GM18505 (cell line): ENCODE data around the gene EZR.
A peak's percentile ranks its signal among the peaks of the same experiment; 100 is the strongest.

Source experiments
- ATAC-seq: cut with Tn5 transposase; IDR thresholded peaks from one replicate; pipeline ENCODE4 v1.9.1; 2021; ENCODE audit not compliant: unreplicated experiment
- POLR2A ChIP-seq: IDR thresholded peaks from 4 replicates; pipeline ENCODE4 v1.6.1; 2011; ENCODE audit warnings: borderline replicate concordance; ENCODE audit not compliant: insufficient read depth, insufficient read length; ENCODE audit errors: extremely low read depth

The EZR gene

GRCh38 chr6:158769234-158769770, 49.9 kb downstream of the EZR start:
- TF ChIP-seq POLR2A: no peak
- ATAC-seq: no peak

DNA sequence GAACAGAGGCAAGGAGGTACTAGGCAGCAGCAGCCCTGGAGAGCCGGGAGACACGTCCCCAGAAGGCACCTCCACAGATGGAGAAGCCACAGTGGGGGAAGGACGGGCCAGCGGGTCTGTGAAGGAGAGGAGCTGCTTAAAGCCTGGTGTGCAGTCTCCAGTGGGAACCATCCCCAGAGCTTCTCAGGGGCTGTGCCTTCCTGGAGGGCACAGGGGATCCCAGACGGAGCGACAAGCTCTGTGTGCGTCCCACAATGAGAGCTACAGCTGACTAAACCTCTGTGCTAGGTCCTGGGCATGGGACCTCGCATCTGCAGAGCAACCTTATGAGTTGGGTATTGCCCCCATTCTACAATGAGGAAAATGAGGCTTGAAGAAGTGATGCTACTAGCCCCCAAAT, 50.7 kb downstream of the EZR start:
- TF ChIP-seq POLR2A: no peak
- ATAC-seq: no peak

- TF ChIP-seq POLR2A: no peak
- no peak for ATAC-seq
Measured at GRCh38 chr6:158767709-158768108, 51.5 kb downstream of the EZR start.

DNA sequence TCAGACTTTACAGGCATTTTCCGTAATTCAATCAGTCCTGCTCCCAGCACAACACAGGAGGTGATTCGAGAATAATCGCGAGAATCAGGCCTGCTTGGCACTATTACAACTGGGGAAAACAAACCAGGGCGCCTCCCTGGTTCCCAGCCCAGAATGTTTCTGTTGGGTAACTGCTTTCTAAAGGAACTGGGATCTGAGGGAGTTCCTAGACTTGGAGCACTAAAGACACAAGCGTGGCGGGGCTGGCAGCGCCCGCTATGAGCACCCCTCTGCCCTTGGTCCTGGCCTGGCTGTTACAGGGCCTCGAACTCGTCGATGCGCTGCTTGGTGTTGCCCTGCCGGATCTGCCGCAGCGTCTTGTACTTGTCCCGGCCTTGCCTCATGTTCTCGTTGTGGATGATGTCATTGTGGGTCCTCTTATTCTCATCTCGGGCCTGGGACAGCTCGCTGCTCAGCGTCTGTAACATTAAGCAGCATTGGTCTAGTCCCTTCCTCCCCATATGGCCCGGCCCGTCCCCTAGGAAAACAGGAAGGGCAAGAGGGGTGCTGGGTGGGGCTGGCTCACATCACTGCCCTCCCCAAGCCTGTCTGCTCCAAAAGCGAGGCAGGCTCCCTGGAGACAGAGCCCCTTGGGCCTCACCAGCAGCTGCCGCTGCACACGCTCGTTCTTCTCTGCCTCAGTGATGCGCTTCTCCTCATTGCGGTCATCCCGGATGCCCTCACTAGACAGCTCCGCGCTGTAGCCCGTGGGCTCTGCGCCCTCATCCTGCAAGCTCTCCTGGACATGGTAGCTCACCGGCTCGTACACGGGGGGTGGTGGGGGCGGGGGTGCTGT, 52.3 kb downstream of the EZR start:
- TF ChIP-seq POLR2A: no peak
- ATAC-seq: no peak

- no peak for ATAC-seq
- TF ChIP-seq POLR2A: no peak
Measured at GRCh38 chr6:158765499-158766068, 53.6 kb downstream of the EZR start.

GRCh38 chr6:158764926-158765325, 54.2 kb downstream of the EZR start:
- no peak for ATAC-seq
- peak; percentile 23 for TF ChIP-seq POLR2A

DNA sequence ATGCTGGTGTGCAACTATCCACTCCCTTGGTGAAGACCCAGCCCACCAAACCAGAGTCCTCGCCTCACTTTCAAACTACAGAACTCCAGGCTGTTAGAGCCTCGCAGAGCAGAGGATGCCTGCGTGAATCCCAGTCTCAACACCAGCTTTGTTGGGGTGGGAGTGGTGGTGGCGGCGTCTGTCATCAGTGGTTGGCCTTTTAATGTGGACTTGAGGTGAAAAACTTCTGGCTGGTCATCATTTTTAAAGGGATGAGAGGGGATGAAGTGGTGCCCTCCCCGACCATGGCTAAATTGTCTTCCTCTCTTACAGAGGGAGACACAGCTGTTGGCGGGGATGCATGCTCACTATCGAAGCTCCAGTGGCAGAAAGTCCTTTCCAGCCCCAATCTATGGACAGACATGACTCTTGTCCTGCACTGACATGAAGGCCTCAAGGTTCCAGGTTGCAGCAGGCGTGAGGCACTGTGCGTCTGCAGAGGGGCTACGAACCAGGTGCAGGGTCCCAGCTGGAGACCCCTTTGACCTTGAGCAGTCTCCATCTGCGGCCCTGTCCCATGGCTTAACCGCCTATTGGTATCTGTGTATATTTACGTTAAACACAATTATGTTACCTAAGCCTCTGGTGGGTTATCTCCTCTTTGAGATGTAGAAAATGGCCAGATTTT, 54.9 kb downstream of the EZR start:
- ATAC-seq: no peak
- TF ChIP-seq POLR2A: peak; percentile 11

DNA sequence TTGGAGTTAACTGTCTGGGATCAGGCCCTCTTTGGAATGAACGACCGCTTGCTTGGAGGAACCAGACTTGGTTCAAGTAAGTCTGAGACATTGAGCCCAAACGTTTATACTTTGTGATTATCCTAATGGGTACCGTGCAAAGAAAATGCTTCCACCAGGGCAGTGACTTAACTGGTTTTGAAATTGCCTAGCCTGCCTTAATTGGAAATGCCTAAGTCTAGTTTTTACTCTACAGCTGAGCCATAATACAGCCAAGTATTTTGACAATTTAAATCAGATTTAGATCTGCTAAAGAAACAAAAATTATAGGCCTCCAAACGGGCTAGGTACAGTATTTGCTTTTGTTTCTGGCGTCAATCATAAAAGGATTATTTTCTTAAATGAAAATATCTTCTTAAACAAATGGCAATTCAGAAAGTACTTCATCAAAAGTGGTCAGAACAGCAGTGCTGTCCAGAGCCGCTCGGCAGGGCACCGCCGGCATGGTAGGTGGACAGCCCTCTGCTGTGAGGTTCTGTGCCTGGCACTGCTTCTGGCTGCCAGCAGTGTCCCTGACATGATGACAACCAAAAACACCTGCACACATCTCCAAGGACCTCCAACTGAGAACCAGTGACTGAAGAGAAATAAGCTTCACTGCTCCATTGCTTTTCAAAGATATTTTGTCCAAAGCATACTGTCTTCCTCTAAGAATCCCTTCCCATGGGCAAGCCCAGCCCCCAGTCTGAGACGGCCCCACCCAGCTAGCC, 55.6 kb downstream of the EZR start:
- ATAC-seq: no peak

GRCh38 chr6:158762787-158763433, 56.3 kb downstream of the EZR start:
- peak; percentile 11 for TF ChIP-seq POLR2A
- ATAC-seq: no peak

More for the DNA sequence above, 55.6 kb downstream of the EZR start:
- TF ChIP-seq POLR2A: peak; percentile 8

GRCh38 chr6:158761746-158762145, 57.4 kb downstream of the EZR start:
- ATAC-seq: no peak
- TF ChIP-seq POLR2A: no peak

DNA sequence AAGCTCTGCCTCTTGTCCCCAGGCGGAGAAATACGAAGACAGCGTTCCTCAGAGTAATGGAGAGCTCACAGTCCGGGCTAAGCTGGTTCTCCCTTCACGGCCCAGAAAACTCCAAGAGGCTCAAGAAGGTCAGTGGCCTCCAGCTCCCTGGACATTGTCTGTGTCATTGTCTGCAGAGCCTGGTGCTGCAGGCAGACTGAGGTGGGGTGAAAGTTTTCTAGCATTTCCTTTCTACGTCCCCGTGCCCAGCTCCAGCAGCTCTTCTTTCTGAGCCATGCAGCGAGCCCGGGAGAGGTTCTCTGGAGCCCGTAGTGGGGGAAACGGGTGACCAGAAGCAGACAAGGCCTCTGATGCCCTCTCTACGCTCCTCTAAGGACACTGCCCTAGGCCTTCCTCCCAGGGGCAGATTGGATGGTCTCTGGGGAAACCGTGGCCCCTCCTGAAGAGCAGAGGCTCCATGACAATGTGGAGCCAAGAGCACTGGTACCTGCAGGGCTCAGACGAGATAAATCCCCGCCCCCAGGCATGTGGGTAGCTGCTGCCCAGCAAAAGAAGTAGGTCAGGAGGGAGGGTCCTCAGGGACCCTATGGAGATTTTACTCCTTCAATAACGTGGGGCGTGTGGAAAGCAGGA, 58.4 kb downstream of the EZR start:
- TF ChIP-seq POLR2A: no peak
- no peak for ATAC-seq

DNA sequence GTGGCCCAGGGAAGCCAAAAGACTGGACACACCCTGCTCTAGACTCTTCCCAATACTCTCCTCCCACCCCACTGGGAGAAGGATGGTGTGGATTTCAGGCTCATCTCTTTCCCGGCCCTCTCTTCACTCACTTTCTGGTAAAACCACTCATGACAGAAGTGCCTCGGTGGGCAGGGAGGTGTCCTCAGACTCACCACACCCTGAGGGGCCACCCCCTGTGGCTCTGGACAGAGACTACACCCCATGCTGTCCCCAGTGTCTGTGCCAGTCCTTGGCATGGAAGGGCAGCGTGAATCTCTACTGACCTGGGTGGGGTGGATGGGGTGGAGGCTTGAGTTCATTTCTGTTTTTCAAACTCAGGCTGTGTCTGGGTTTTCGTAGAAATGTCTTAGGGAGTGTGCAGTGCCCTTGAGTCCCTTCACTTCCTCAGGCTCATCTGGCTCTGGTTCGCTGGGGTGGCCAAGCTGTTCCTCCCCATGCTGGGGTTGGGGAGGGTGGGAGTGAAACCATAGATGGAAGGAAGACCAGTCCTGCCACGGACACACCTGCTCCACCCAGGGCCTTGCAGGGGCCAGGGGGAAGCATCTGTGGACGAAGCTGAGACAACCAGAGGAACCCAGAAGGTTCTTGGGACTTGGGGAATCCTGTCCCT, 59.1 kb downstream of the EZR start:
- ATAC-seq: no peak
- TF ChIP-seq POLR2A: no peak
